HEK293 (cell line): ENCODE results near the gene GNB3.

Experiments
- CTCF ChIA-PET: fragments of 350-600 bp; formaldehyde crosslinking; extraction: SDS; loops from one replicate; lab custom pipeline; 2021; ENCODE audit warnings: antibody characterized with exemption; lab: Yijun Ruan, JAX
- POLR2A ChIA-PET: fragments of 300-600 bp; formaldehyde crosslinking; extraction: SDS; loops from one replicate; lab custom pipeline; 2020; ENCODE audit warnings: antibody characterized with exemption, inconsistent platforms; lab: Yijun Ruan, JAX
- H3K27ac ChIP-seq: fragments of 200-500 bp; sonication (Bioruptor generic); 2 replicates; pipeline ENCODE4 v1.5.1; 2014; ENCODE audit warnings: low read depth, low read length, control low read depth, inconsistent platforms; ENCODE audit errors: extremely low read depth
- H3K36me3 ChIP-seq, 2 experiments: fragments of 200-500 bp in 1 of 2; sonication (Bioruptor generic) in 1 of 2; 1 replicate in 1 of 2; 2 replicates in 1 of 2; pipeline ENCODE4 v1.5.1; 2014 to 2017; ENCODE audit warnings: inconsistent platforms in 2 of 2, low read length in 2 of 2; ENCODE audit not compliant: control insufficient read depth in 2 of 2, insufficient read depth in 1 of 2
- H3K4me1 ChIP-seq: fragments of 200-500 bp; sonication (Bioruptor generic); 2 replicates; pipeline ENCODE4 v1.5.1; 2014; ENCODE audit warnings: mild to moderate bottlenecking, low read length, inconsistent platforms; ENCODE audit not compliant: control insufficient read depth, insufficient read depth
- H3K4me3 ChIP-seq: 2 replicates; pipeline ENCODE4 v1.5.1; 2011; ENCODE audit warnings: low read depth, mild to moderate bottlenecking, control low read depth, low read length, moderate library complexity
- H3K9me3 ChIP-seq: fragments of 200-500 bp; sonication (Bioruptor generic); 2 replicates; pipeline ENCODE4 v1.5.1; 2014; ENCODE audit warnings: low read depth, low read length, inconsistent platforms; ENCODE audit not compliant: control insufficient read depth, insufficient read depth
- BCL11B ChIP-seq: fragments of 450-650 bp; formaldehyde crosslinking; IDR thresholded peaks from 2 replicates; pipeline ENCODE4 v1.5.1; 2016; ENCODE audit warnings: low read depth, missing biosample characterization, missing genetic modification characterization
- EGR2 ChIP-seq: fragments of 450-650 bp; formaldehyde crosslinking; IDR thresholded peaks from 2 replicates; pipeline ENCODE4 v1.5.1; 2016; ENCODE audit warnings: low read depth, missing biosample characterization, missing genetic modification characterization
- HIC1 ChIP-seq: fragments of 450-650 bp; formaldehyde crosslinking; IDR thresholded peaks from 2 replicates; pipeline ENCODE4 v1.5.1; 2016; ENCODE audit warnings: missing biosample characterization, missing genetic modification characterization
- KLF16 ChIP-seq: fragments of 450-650 bp; formaldehyde crosslinking; IDR thresholded peaks from 2 replicates; pipeline ENCODE4 v1.5.1; 2017; ENCODE audit warnings: missing biosample characterization, missing genetic modification characterization
- PRDM2 ChIP-seq: fragments of 450-650 bp; formaldehyde crosslinking; IDR thresholded peaks from 2 replicates; pipeline ENCODE4 v1.5.1; 2016; ENCODE audit warnings: missing biosample characterization, missing genetic modification characterization, borderline replicate concordance
- ZFP37 ChIP-seq: fragments of 450-650 bp; formaldehyde crosslinking; IDR thresholded peaks from 2 replicates; pipeline ENCODE4 v1.5.1; 2016; ENCODE audit warnings: missing biosample characterization, missing genetic modification characterization
- ZNF10 ChIP-seq: fragments of 450-650 bp; formaldehyde crosslinking; IDR thresholded peaks from 2 replicates; pipeline ENCODE4 v1.5.1; 2017; ENCODE audit warnings: missing biosample characterization, missing genetic modification characterization
- ZNF174 ChIP-seq: fragments of 450-650 bp; formaldehyde crosslinking; IDR thresholded peaks from 2 replicates; pipeline ENCODE4 v1.5.0; 2017; ENCODE audit warnings: missing biosample characterization, mild to moderate bottlenecking, missing genetic modification characterization
- ZNF2 ChIP-seq: fragments of 450-650 bp; formaldehyde crosslinking; IDR thresholded peaks from 2 replicates; pipeline ENCODE4 v1.5.1; 2016; ENCODE audit warnings: missing biosample characterization, missing genetic modification characterization
- ZNF266 ChIP-seq: fragments of 450-650 bp; formaldehyde crosslinking; IDR thresholded peaks from 2 replicates; pipeline ENCODE4 v1.5.1; 2016; ENCODE audit warnings: missing biosample characterization, missing genetic modification characterization, low read depth
- ZNF416 ChIP-seq: fragments of 450-650 bp; formaldehyde crosslinking; IDR thresholded peaks from 2 replicates; pipeline ENCODE4 v1.5.1; 2016; ENCODE audit warnings: missing biosample characterization, missing genetic modification characterization
- ZNF600 ChIP-seq: fragments of 450-650 bp; formaldehyde crosslinking; IDR thresholded peaks from 2 replicates; pipeline ENCODE4 v1.5.1; 2016; ENCODE audit warnings: missing biosample characterization, missing genetic modification characterization
- ZNF610 ChIP-seq: fragments of 450-650 bp; formaldehyde crosslinking; IDR thresholded peaks from 2 replicates; pipeline ENCODE4 v1.5.1; 2016; ENCODE audit warnings: missing biosample characterization, missing genetic modification characterization, borderline replicate concordance
- ZNF677 ChIP-seq: fragments of 450-650 bp; IDR thresholded peaks from 2 replicates; pipeline ENCODE4 v1.5.0; 2018; ENCODE audit warnings: missing biosample characterization, mild to moderate bottlenecking, missing genetic modification characterization, moderate library complexity
- ZNF701 ChIP-seq: fragments of 450-650 bp; formaldehyde crosslinking; IDR thresholded peaks from 2 replicates; pipeline ENCODE4 v1.5.1; 2016; ENCODE audit warnings: missing biosample characterization, missing genetic modification characterization
- ZSCAN30 ChIP-seq: fragments of 450-650 bp; IDR thresholded peaks from 2 replicates; pipeline ENCODE4 v1.5.1; 2018; ENCODE audit warnings: missing biosample characterization, mild to moderate bottlenecking, missing genetic modification characterization, moderate library complexity
- ZSCAN4 ChIP-seq: fragments of 450-650 bp; formaldehyde crosslinking; IDR thresholded peaks from 2 replicates; pipeline ENCODE4 v1.5.1; 2017; ENCODE audit warnings: missing biosample characterization, missing genetic modification characterization
- ZXDB ChIP-seq: fragments of 450-650 bp; formaldehyde crosslinking; IDR thresholded peaks from 2 replicates; pipeline ENCODE4 v1.5.1; 2016; ENCODE audit warnings: missing biosample characterization, missing genetic modification characterization

Gene GNB3

GRCh38 chr12:6818645-6819044 is 22.1 kb upstream of the GNB3 start (continued):
- TF ChIP-seq ZSCAN4 (tag by site-specific recombination) (no peak), ZNF610 (no peak), ZNF2 (tag by site-specific recombination) (no peak), ZNF416 (no peak), ZNF266 (tag by site-specific recombination) (no peak), HIC1 (tag by site-specific recombination) (no peak), ZXDB (tag by site-specific recombination) (no peak), ZNF10 (tag by site-specific recombination) (no peak), ZSCAN30 (no peak), PRDM2 (tag by site-specific recombination) (no peak)

GRCh38 chr12:6819106-6820030 is 21.4 kb upstream of the GNB3 start:
- Histone ChIP-seq H3K4me3 (no peak overlapping the region), H3K27ac (no peak overlapping the region), H3K4me1 (peaks cover 6% of the 10 kb centered on the region; the same call in 1 of the 2 replicates), H3K36me3 (peaks cover 0 to 3% of the 10 kb centered on the region in 2 experiments; a peak in 1 of 3 replicates), H3K9me3 (no peaks in the 10 kb centered on the region)
- POLR2A ChIA-PET, result no interaction called here
- no peak for TF ChIP-seq KLF16 (tag by site-specific recombination)
- TF ChIP-seq BCL11B (tag by site-specific recombination), result no peak
- 0 out of 2 replicates have a peak, but pooled peaks have one; percentile 16 for TF ChIP-seq ZNF600 (tag by site-specific recombination)
- no peak for TF ChIP-seq ZFP37 (tag by site-specific recombination)
- no peak for TF ChIP-seq ZNF677
- no peak for TF ChIP-seq ZNF701 (tag by site-specific recombination)
- TF ChIP-seq ZNF174 (tag by site-specific recombination), result no peak
- no peak; the same call in 1 of the 2 replicates for TF ChIP-seq EGR2 (tag by site-specific recombination)
- CTCF ChIA-PET, result interaction anchor here (1.4 to 2.0 kb wide), 2 partner anchors 53 to 67 kb away, joined by 5 to 9 read pairs; partner anchors contain the start of genes MLF2 and PTMS
